HepG2 (cell line): Measurements from ENCODE around the gene CHID1. TPM values are rescaled to one million over a fixed set of nuclear protein-coding genes. Genes with fewer than 3 reads are reported as not detected.

Experiments
- ARNTL ChIP-seq: sonication (generic); formaldehyde crosslinking; IDR thresholded peaks from 2 replicates; pipeline ENCODE4 v1.4.0; 2020; ENCODE audit warnings: mild to moderate bottlenecking, missing genetic modification reagents
- GATAD2A ChIP-seq: IDR thresholded peaks from 2 replicates; pipeline ENCODE4 v1.6.1; 2016
- HOXA5 ChIP-seq: sonication (generic); formaldehyde crosslinking; IDR thresholded peaks from 2 replicates; pipeline ENCODE4 v1.4.0; 2020; ENCODE audit warnings: missing genetic modification reagents
- IKZF1 ChIP-seq: fragments of 450-650 bp; IDR thresholded peaks from 2 replicates; pipeline ENCODE4 v1.7.1; 2016
- IRX3 ChIP-seq: sonication (generic); formaldehyde crosslinking; IDR thresholded peaks from 2 replicates; pipeline ENCODE4 v1.8.1; 2023; ENCODE audit warnings: mild to moderate bottlenecking, low read depth, missing genetic modification reagents, borderline replicate concordance
- KAT8 ChIP-seq: IDR thresholded peaks from 2 replicates; pipeline ENCODE4 v1.6.1; 2016; ENCODE audit warnings: missing genetic modification reagents, missing compliant biosample characterization
- KLF6 ChIP-seq: IDR thresholded peaks from 2 replicates; pipeline ENCODE4 v1.8.0; 2016; ENCODE audit warnings: missing biosample characterization, missing genetic modification reagents
- MEF2D ChIP-seq: sonication (generic); formaldehyde crosslinking; IDR thresholded peaks from 2 replicates; pipeline ENCODE4 v1.5.1; 2020; ENCODE audit warnings: mild to moderate bottlenecking, missing genetic modification reagents
- NFE2 ChIP-seq: sonication (generic); formaldehyde crosslinking; IDR thresholded peaks from 2 replicates; pipeline ENCODE4 v1.4.0; 2020; ENCODE audit warnings: missing genetic modification reagents
- POLR2AphosphoS2 ChIP-seq: IDR thresholded peaks from 2 replicates; pipeline ENCODE4 v1.6.1; 2011; ENCODE audit warnings: low read depth, low read length, improper control_type of control experiment
- PRMT3 ChIP-seq: sonication (generic); formaldehyde crosslinking; IDR thresholded peaks from 2 replicates; pipeline ENCODE4 v1.8.1; 2022; ENCODE audit warnings: low read depth, mild to moderate bottlenecking, moderate library complexity, missing genetic modification reagents, borderline replicate concordance
- RORA ChIP-seq: sonication (generic); formaldehyde crosslinking; IDR thresholded peaks from 2 replicates; pipeline ENCODE4 v1.5.0; 2020; ENCODE audit warnings: mild to moderate bottlenecking, missing genetic modification reagents, moderate library complexity
- SIX1 ChIP-seq: sonication (generic); formaldehyde crosslinking; IDR thresholded peaks from 2 replicates; pipeline ENCODE4 v1.4.0; 2020; ENCODE audit warnings: missing genetic modification reagents, borderline replicate concordance
- SOX13 ChIP-seq, 3 experiments: fragments of 450-650 bp in 1 of 3; sonication (generic) in 1 of 3; formaldehyde crosslinking in 1 of 3; IDR thresholded peaks in 2 of 3; conservative IDR thresholded peaks in 1 of 3; 2 replicates each; pipeline versions ENCODE4 v1.5.0 to v1.6.1; 2016 to 2020; ENCODE audit warnings: antibody characterized with exemption in 1 of 3, mild to moderate bottlenecking in 1 of 3, missing compliant biosample characterization in 1 of 3, missing genetic modification reagents in 1 of 3, moderate library complexity in 1 of 3
- TCF7L2 ChIP-seq: IDR thresholded peaks from 2 replicates; pipeline ENCODE4 v1.6.1; 2011; ENCODE audit warnings: mild to moderate bottlenecking, low read depth, low read length, moderate library complexity
- ZFYVE20 ChIP-seq: sonication (generic); formaldehyde crosslinking; IDR thresholded peaks from 2 replicates; pipeline ENCODE4 v1.8.0; 2023; ENCODE audit warnings: low read depth, mild to moderate bottlenecking, moderate library complexity, missing genetic modification reagents, borderline replicate concordance
- ZNF160 ChIP-seq: sonication (generic); formaldehyde crosslinking; IDR thresholded peaks from 2 replicates; pipeline ENCODE4 v1.8.0; 2022; ENCODE audit warnings: mild to moderate bottlenecking, inconsistent platforms, missing genetic modification reagents
- ZNF232 ChIP-seq: sonication (generic); formaldehyde crosslinking; IDR thresholded peaks from 2 replicates; pipeline ENCODE4 v1.4.0; 2020; ENCODE audit warnings: missing genetic modification reagents, borderline replicate concordance
- ZNF251 ChIP-seq: sonication (generic); formaldehyde crosslinking; IDR thresholded peaks from 2 replicates; pipeline ENCODE4 v1.9.0; 2021; ENCODE audit warnings: mild to moderate bottlenecking, missing genetic modification reagents
- ZNF296 ChIP-seq: sonication (generic); formaldehyde crosslinking; conservative IDR thresholded peaks from 2 replicates; pipeline ENCODE4 v1.5.0; 2020; ENCODE audit warnings: mild to moderate bottlenecking, missing genetic modification reagents
- ZNF556 ChIP-seq: sonication (generic); formaldehyde crosslinking; IDR thresholded peaks from 2 replicates; pipeline ENCODE4 v1.4.0; 2020; ENCODE audit warnings: mild to moderate bottlenecking, missing genetic modification reagents, borderline replicate concordance
- ZNF570 ChIP-seq: sonication (generic); formaldehyde crosslinking; IDR thresholded peaks from 2 replicates; pipeline ENCODE4 v1.4.0; 2020; ENCODE audit warnings: mild to moderate bottlenecking, missing genetic modification reagents, borderline replicate concordance
- ZNF788 ChIP-seq: sonication (generic); formaldehyde crosslinking; IDR thresholded peaks from 2 replicates; pipeline ENCODE4 v1.5.0; 2020; ENCODE audit warnings: mild to moderate bottlenecking, missing genetic modification reagents, borderline replicate concordance
- polyA plus RNA-seq, 8 experiments: library from polyadenylated mRNA; depleted of rRNA in 3 of 8; stranded (reverse) in 7 of 8; unstranded in 1 of 8; fragments of >200 nt; fragmentation: Illumina TruSeq in 4 of 8; extraction: Trizol in 4 of 8; gene quantifications; 2 replicates each; pipeline versions ENCODE4 v1.2.1 to v1.2.3, GENCODE V29; 2011 to 2016; ENCODE audit warnings: low read depth in 4 of 8, missing spikeins in 1 of 8, mixed read lengths in 1 of 8; ENCODE audit not compliant: insufficient read depth in 1 of 8
- total RNA-seq, 5 experiments: library from RNA; depleted of rRNA; stranded (reverse); fragments of >200 nt; fragmentation: Illumina TruSeq; extraction: Trizol; gene quantifications; 2 replicates each; pipeline ENCODE4 v1.2.3, GENCODE V29; 2016; ENCODE audit warnings: low read depth in 1 of 5
- TF ChIP-seq, protein P1 (sequence below): sonication (generic); formaldehyde crosslinking; IDR thresholded peaks from 2 replicates; pipeline ENCODE4 v1.4.0; 2020; ENCODE audit warnings: missing genetic modification reagents, borderline replicate concordance
- TF ChIP-seq, protein P2 (sequence below): IDR thresholded peaks from 2 replicates; pipeline ENCODE4 v1.6.1; 2016; ENCODE audit warnings: low read depth, control low read depth
- TF ChIP-seq, protein P3 (sequence below): IDR thresholded peaks from 2 replicates; pipeline ENCODE4 v1.6.1; 2018; ENCODE audit warnings: missing genetic modification reagents
- TF ChIP-seq, protein P4 (sequence below): sonication (generic); formaldehyde crosslinking; IDR thresholded peaks from 2 replicates; pipeline ENCODE4 v1.4.0; 2020; ENCODE audit warnings: missing genetic modification reagents, low read depth, mild to moderate bottlenecking, borderline replicate concordance

CHID1 gene
- total and polyA plus RNA-seq, 2 of the 13 experiments (the other 11 are each of a cell fraction or from before 2014, with no cell fraction given), result 65.1 to 93.6 TPM

DNA sequence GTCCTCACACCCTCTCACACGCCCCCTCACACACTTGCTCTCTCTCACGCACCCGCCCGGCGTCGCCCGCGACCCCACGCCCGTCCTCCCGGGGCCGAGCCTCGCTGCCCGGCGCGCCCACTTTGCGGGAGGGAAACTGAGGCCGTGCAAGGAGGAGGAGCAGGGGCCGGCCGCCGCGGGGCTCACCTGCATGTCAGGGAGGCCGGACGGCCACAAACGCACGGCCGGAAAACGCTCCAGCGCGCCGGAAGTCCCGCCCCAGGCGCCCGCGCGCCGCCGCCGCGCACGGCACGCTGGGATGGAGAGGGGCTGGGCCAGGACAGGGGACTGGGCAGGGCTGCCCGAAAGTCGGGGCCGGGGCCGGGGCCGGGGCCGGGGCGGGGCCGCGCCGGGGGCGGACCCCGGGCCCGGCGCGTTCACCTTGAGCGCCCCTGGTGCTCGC lies at the start of gene CHID1 (continued):
- TF ChIP-seq HOXA5 (CRISPR knock-in tag) (no peak), ZNF160 (CRISPR knock-in tag) (no peak), SOX13 (IDR thresholded peaks at IDR 0.05) (no peak), SOX13 (CRISPR knock-in tag; conservative IDR thresholded peaks at IDR 0.05 in 1 of 2, IDR thresholded peaks at IDR 0.05 in 1 of 2) (no peak; a peak in 1 of 4 replicates), ZNF251 (CRISPR knock-in tag) (no peak), ZNF232 (CRISPR knock-in tag) (peak; percentile 29; the same call in 1 of the 2 replicates), ZNF556 (no peak), RORA (CRISPR knock-in tag) (no peak), IKZF1 (no peak), ZNF296 (CRISPR knock-in tag) (no peak; the same call in 1 of the 2 replicates), ZFYVE20 (CRISPR knock-in tag) (peak; percentile 53; the same call in 1 of the 2 replicates), ARNTL (no peak), PRMT3 (CRISPR knock-in tag) (no peak), ZNF788 (CRISPR knock-in tag) (no peak; the same call in 1 of the 2 replicates), GATAD2A (CRISPR knock-in tag) (no peak), POLR2AphosphoS2 (no peak), NFE2 (CRISPR knock-in tag) (no peak), ZNF570 (CRISPR knock-in tag) (no peak), IRX3 (CRISPR knock-in tag) (no peak), MEF2D (CRISPR knock-in tag) (no peak), KAT8 (CRISPR knock-in tag) (peak; percentile 82), SIX1 (no peak), TCF7L2 (no peak), KLF6 (CRISPR knock-in tag) (no peak; the same call in 1 of the 2 replicates)
- TF ChIP-seq, protein P1, sequence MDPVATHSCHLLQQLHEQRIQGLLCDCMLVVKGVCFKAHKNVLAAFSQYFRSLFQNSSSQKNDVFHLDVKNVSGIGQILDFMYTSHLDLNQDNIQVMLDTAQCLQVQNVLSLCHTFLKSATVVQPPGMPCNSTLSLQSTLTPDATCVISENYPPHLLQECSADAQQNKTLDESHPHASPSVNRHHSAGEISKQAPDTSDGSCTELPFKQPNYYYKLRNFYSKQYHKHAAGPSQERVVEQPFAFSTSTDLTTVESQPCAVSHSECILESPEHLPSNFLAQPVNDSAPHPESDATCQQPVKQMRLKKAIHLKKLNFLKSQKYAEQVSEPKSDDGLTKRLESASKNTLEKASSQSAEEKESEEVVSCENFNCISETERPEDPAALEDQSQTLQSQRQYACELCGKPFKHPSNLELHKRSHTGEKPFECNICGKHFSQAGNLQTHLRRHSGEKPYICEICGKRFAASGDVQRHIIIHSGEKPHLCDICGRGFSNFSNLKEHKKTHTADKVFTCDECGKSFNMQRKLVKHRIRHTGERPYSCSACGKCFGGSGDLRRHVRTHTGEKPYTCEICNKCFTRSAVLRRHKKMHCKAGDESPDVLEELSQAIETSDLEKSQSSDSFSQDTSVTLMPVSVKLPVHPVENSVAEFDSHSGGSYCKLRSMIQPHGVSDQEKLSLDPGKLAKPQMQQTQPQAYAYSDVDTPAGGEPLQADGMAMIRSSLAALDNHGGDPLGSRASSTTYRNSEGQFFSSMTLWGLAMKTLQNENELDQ (CRISPR knock-in tag), result no peak
- TF ChIP-seq, protein P2, sequence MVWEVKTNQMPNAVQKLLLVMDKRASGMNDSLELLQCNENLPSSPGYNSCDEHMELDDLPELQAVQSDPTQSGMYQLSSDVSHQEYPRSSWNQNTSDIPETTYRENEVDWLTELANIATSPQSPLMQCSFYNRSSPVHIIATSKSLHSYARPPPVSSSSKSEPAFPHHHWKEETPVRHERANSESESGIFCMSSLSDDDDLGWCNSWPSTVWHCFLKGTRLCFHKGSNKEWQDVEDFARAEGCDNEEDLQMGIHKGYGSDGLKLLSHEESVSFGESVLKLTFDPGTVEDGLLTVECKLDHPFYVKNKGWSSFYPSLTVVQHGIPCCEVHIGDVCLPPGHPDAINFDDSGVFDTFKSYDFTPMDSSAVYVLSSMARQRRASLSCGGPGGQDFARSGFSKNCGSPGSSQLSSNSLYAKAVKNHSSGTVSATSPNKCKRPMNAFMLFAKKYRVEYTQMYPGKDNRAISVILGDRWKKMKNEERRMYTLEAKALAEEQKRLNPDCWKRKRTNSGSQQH (CRISPR knock-in tag), result no peak
- TF ChIP-seq, protein P3, sequence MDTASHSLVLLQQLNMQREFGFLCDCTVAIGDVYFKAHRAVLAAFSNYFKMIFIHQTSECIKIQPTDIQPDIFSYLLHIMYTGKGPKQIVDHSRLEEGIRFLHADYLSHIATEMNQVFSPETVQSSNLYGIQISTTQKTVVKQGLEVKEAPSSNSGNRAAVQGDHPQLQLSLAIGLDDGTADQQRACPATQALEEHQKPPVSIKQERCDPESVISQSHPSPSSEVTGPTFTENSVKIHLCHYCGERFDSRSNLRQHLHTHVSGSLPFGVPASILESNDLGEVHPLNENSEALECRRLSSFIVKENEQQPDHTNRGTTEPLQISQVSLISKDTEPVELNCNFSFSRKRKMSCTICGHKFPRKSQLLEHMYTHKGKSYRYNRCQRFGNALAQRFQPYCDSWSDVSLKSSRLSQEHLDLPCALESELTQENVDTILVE (CRISPR knock-in tag), result peak; percentile 63; the same call in 1 of the 2 replicates
- TF ChIP-seq, protein P4, sequence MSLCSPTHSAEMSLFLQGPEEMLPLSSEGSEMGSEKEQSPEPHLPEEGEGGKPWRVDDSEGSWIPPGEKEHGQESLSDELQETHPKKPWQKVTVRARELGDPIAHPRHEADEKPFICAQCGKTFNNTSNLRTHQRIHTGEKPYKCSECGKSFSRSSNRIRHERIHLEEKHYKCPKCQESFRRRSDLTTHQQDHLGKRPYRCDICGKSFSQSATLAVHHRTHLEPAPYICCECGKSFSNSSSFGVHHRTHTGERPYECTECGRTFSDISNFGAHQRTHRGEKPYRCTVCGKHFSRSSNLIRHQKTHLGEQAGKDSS (CRISPR knock-in tag), result no peak
